Lung (tissue), 12 donors: Measurements from ENCODE around the gene BCL2L1. TPM values are rescaled to one million over a fixed set of nuclear protein-coding genes. Genes with fewer than 3 reads are reported as not detected.
A peak's percentile ranks its signal among the peaks of the same experiment; 100 is the strongest.

Experiments used
- ATAC-seq: fragments of 200-7000 bp; cut with Tn5 transposase; one replicate; pipeline ENCODE4 v1.9.1; 2020; ENCODE audit warnings: moderate number of reproducible peaks; ENCODE audit not compliant: insufficient read depth, low FRiP score
- DNase-seq, 3 donors: peaks; one replicate each; pipeline ENCODE4 v3.0.0-alpha.2; 2013 to 2017
- H3K27ac ChIP-seq, 2 donors: one replicate each; pipeline ENCODE4 v1.5.1; 2013; ENCODE audit warnings: mild to moderate bottlenecking in 2 of 2, moderate library complexity in 2 of 2, control low read depth in 1 of 2, inconsistent platforms in 1 of 2, low read depth in 1 of 2, low read length in 1 of 2
- H3K27me3 ChIP-seq, 3 donors: one replicate each; pipeline ENCODE4 v1.5.1; 2013; ENCODE audit warnings: low read length in 2 of 3; ENCODE audit not compliant: control insufficient read depth in 3 of 3, insufficient read depth in 3 of 3
- H3K36me3 ChIP-seq, 4 donors: one replicate each; pipeline ENCODE4 v1.5.1; 2013; ENCODE audit warnings: low read length in 4 of 4, mild to moderate bottlenecking in 1 of 4, moderate library complexity in 1 of 4; ENCODE audit not compliant: control insufficient read depth in 4 of 4, insufficient read depth in 4 of 4
- H3K4me1 ChIP-seq, 5 donors: one replicate each; pipeline ENCODE4 v1.5.1; 2013; ENCODE audit warnings: low read length in 5 of 5, mild to moderate bottlenecking in 2 of 5, moderate library complexity in 1 of 5; ENCODE audit not compliant: control insufficient read depth in 5 of 5, insufficient read depth in 5 of 5
- H3K4me3 ChIP-seq: one replicate; pipeline ENCODE4 v1.5.1; 2013; ENCODE audit warnings: mild to moderate bottlenecking, control low read depth, moderate library complexity
- H3K9ac ChIP-seq, 2 donors: one replicate each; pipeline ENCODE4 v1.5.1; 2013; ENCODE audit warnings: low read length in 2 of 2, control low read depth in 1 of 2; ENCODE audit not compliant: insufficient read depth in 1 of 2
- H3K9me3 ChIP-seq, 4 donors: one replicate each; pipeline ENCODE4 v1.5.1; 2013; ENCODE audit warnings: low read length in 3 of 4, mild to moderate bottlenecking in 1 of 4, moderate library complexity in 1 of 4; ENCODE audit not compliant: control insufficient read depth in 4 of 4, insufficient read depth in 3 of 4
- CTCF ChIP-seq: IDR thresholded peaks from 2 replicates; pipeline ENCODE4 v1.5.1; 2012; ENCODE audit warnings: mild to moderate bottlenecking; ENCODE audit errors: control extremely low read depth, extremely low read depth
- WGBS, 2 donors: extraction: QIAGEN DNeasy Blood & Tissue Kit; methylation state at CpG; one replicate each; pipeline ENCODE4 v1.1.7; 2013; 5-methylcytosine and 5-hydroxymethylcytosine counted together
- polyA plus RNA-seq, 2 donors: library from polyadenylated mRNA; stranded (reverse); fragments of 200-250 nt; gene quantifications; one replicate each; pipeline ENCODE4 v1.2.1, GENCODE V29; 2013
- total RNA-seq, 2 donors: library from RNA; depleted of rRNA in 1 of 2; stranded (reverse); fragments of >200 nt in 1 of 2; gene quantifications; one replicate each; pipeline ENCODE4 v1.2.1, GENCODE V29; 2014 to 2021
- donor health status: control.
- donor health status: control.
- donor health status: Bipolar disorder and iron deficiency.
- donor health status: healthy.
- donor health status: DM: yes; HTN: yes; CAD: no.

BCL2L1 gene
- total and polyA plus RNA-seq, 4 donors = 107 to 150 (median 117) TPM

DNA sequence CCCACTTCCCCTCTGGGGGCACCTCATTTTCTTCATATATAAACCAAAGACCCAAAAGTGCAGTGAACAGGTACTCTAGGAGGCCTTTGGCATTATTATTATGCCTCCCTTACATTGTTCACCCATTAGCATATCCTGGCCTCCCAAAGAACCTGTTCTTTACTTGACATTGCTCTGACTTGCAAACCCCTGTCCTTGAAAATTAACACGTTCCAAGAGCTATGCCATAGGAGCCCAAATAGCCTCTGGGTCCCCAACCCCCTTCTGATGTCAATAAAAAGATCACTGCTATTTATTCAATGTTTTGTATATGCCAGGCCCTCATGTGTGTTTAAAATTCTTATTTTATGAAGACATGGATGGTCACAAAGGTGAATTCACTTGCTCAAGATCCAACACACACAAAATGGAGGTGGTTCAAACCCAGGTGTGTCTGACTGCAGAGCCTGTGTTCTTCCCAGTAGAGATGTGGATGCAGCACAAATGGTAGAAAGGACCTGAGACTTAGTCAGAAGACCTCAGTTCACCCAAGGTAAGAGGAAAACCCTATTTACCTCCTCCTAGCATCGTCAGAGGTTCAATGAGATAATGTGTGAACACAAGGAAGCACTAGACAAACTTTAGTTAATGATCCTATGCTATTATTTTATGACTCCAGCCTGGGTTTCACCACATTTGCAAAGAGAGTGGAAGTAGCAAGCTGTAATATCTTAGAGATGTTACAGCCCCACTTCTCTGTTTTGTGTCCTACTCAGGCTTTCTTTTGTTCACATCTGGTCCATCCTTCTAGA lies 36.6 kb downstream of the BCL2L1 start:
- Histone ChIP-seq H3K9me3 (no peaks in the 10 kb centered on the region), H3K27me3 (no peaks in the 10 kb centered on the region), H3K36me3 (peaks cover 0 to 22% (median 11%) of the 10 kb centered on the region in 4 donors), H3K4me3 (no peak overlapping the region), H3K27ac (no peak overlapping the region), H3K4me1 (peaks cover 0 to 14% (median 0%) of the 10 kb centered on the region in 5 donors), H3K9ac (no peak overlapping the region)
- TF ChIP-seq CTCF = no peak
- DNase-seq (no peak), ATAC-seq (no peak)
- 86 to 94% methylated on average over 2 of the region's 2 CpGs for WGBS, 2 donors

- DNase-seq (no peak), ATAC-seq (no peak)
- TF ChIP-seq CTCF = no peak
- Histone ChIP-seq H3K4me3 (no peak overlapping the region), H3K9ac (no peak overlapping the region), H3K9me3 (no peaks in the 10 kb centered on the region), H3K27me3 (no peaks in the 10 kb centered on the region), H3K36me3 (peaks cover 0 to 24% (median 9%) of the 10 kb centered on the region in 4 donors), H3K4me1 (peaks cover 0 to 16% (median 0%) of the 10 kb centered on the region in 5 donors), H3K27ac (peak overlapping the region in 1 of 2 donors; percentile 21)
- WGBS, 2 donors = 79 to 82% methylated on average over 11 of the region's 11 CpGs
Observed at GRCh38 chr20:31684153-31685015, 38.3 kb downstream of the BCL2L1 start.

DNA sequence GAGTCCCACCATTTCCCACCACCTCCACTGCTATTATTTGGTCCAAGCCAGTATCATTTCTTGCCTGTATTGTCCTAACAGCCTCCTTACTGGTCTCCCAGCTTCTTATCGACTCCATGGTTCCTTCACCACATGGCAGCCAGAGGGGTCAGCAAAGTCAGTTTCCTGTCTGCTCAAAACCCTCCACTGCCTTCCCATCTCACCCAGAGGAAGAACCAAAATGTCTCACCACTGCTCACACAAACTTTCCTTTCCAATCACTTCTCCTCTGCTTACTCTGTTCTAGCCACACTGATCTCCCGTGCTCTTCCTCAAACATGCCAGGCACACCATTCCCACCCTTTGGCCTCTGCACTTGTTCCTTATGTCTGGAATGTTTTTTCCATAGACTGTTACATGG lies 39.7 kb downstream of the BCL2L1 start:
- H3K36me3 ChIP-seq = peaks cover 6 to 25% (median 14%) of the 10 kb centered on the region in 4 donors
- H3K4me1 ChIP-seq = peaks cover 0 to 27% (median 8%) of the 10 kb centered on the region in 5 donors
- no peak for ATAC-seq
- H3K9ac ChIP-seq = no peak overlapping the region
- H3K27me3 ChIP-seq = no peaks in the 10 kb centered on the region
- peak overlapping the region in 1 of 2 donors; percentile 2 for H3K27ac ChIP-seq
- H3K9me3 ChIP-seq = no peaks in the 10 kb centered on the region
- TF ChIP-seq CTCF = no peak
- no peak for DNase-seq
- WGBS, 2 donors = 79 to 80% methylated on average over 2 of the region's 2 CpGs
- H3K4me3 ChIP-seq = no peak overlapping the region
